ENCODE results near the gene STK10.

STK10 gene

DNA sequence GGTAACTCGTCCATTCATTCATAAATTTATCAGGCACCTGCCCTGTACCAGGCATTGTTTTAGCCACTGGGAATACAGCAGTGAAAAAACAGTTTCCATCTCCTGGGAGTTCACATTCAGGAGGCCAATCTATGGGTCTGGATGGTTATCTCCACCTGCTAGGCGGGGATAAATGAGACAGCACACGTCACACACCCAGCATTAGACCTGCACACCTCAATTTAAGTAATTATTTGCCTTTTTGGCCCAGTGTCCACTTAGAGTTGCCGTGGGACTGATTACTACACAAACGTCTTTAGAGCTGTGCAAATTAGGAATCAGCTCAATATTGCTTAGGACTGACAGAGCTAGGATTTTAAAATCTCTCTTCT, 46.1 kb downstream of the STK10 start:
- no peak for DNase-seq

DNA sequence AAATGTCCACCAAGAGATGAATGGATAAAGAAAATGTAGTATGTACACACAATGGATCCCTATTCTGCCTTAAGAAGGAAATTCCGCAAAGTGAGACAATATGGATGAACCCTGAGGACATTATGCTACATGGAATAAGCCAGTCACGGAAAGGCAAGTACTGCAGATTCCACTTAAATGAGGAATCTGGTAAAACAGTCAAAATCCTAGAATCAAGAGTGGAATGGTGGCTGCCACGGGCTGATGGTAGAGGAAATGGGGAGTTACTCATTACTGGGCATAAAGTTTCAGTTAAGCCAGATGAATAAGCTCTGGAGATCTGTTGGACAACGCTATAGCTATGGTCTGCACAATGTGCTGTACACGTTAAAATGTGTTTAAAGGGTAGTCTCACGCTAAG, 47.2 kb downstream of the STK10 start:
- DNase-seq, result no peak

DNA sequence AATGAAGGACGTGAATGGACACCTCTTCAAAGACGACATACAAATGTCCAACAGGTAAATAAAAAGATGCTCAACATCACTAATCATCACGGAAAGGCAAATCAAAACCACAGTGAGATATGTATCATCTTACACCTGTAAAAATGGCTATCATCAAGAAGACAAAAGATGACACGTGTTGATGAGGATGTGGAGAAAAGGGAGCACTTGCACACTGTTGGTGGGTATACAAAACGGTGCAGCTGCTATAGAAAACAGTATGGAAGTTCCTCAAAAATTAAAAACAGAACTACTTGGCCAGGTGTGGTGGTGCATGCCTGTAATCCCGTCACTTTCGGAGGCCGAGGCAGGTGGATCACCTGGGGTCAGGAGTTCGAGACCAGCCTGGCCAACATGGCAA, 47.9 kb downstream of the STK10 start:
- no peak for DNase-seq

DNA sequence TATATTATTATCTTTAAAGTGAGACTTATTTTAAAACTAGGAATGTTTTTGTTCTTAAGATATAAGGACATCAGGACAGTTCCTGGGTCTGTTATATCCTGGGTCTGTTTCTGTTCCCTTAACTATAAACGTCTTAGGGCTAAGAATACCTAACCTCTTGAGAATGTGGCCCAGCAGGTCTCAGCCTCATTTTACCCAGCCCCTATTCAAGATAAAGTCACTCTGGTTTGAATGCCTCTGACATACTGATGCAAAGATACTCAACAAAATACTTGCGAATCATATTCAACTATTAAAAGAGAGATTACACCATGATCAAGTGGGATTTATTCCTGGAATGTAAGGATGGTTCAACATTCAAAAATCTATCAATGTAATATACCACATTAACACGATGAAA, 51.0 kb downstream of the STK10 start:
- no peak for DNase-seq

DNA sequence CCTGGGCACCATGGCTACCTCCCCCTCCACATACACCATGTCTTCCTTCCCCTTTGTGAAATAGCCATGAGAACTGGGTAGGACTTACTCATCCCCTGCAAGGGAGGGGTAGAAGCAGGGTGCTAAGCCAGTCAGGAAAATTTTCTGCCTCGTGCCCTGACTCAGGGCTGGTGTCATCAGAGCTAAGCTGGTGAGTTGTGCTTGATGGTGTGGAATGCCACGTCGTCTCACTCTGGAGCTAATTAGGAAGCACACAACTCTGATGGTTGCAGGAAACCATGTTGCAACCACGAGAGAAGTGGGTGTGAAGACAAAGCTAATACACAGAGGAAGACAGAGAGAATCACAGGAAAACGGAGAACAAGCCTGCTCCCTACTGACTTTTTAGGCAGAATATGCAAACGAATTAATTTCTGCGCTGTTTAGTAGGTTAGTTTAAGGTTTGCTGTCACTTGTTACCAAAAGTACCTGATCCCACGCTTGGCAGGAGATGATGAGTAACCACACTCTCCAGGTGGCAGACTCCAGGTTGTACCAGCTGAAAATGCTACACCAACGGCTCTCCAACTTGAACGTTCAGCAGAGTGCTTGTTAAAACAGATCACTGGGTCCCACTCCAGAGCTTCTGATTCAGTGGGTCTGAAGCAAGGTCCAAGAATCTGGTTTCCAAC, 54.5 kb downstream of the STK10 start:
- no peak for DNase-seq

DNA sequence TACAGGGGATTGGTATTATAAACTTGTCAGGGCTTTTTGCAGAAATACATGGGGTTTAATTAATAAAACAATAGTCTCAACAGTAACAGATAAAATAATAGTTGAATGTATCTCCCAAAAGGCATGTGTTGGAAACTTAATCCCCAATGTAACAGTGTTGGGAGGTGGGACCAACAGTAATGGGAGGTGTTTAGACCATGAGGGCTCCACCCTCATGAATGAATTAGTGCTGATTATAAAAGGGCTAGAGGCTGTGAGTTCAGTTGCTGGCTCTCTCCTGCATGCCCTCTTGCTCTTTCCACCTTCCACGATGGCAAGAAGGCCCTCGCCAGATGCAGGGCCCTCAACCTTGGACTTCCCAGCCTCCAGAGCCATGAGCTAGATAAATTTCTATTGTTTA, 56.3 kb downstream of the STK10 start:
- no peak for DNase-seq

DNA sequence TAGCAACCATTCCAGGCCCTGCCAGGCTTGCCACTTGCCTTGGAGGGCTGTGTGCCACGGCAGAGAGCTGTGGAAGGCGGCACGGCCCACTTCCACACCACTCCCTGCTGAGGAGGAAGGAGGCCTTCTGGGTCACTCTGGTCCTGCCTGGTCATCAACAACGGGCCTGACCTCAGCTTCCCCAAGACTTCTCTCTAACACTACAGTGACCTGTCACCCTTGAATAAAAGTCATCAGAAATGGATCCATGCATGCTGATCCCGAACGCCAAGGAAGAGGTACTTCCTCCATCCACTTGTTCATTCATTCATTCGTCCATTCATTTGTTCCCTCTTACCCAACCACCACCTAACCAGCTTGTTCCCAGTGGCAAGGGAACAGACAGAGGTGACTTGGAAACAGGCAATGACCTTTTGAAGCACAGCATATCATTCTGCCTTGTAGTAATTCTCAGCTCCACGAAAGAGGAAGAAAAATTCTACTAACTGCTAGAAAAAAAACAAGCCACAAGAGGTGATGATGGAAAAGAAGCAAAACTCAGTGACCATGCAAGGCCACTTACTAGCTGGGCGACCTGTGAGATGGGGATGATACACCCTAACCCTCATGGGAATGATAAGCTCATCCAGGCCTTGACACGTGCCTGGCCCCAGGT, 58.6 kb downstream of the STK10 start:
- no peak for DNase-seq

DNA sequence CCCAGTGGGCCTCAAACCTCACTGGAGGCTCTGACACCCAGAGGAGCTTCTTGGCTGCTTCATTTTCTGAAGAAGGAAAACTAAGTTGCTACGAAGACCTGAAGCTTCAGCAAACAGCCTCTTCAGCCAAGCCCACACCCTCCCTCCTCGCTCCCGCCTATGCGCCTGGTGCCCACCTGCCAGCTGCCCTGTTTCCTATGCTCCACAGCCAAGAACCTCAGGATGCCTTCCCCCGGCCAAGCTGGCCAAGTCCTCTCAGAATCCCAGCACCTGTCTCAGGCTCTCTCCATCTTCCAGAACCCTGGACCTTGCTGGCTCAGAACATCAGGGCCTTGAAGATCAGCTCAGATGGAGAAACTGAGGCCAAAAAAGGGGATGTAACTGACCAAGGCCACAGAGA, 60.4 kb downstream of the STK10 start:
- DNase-seq, result no peak

DNA sequence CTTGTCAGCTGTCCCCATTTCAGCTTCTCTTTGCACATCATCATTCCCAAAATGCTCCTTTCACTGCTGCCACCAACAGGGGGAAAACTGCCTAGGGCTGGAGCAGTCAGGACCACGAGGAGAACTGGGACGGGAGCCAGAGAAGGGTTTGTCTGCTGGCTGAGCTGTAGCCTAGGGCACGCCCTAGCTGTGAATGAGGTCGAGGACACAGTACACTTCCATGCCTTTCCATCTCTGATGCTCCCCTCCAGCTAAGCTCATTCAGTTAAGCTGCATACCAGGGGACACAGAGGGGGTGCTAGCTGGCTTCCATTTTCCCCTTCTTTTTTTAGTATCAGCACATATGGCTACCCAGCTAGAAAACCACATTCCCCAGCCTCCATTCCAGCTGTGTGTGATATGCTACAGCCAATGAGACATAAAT, 64.7 kb downstream of the STK10 start:
- DNase-seq, result peak; percentile 83

DNA sequence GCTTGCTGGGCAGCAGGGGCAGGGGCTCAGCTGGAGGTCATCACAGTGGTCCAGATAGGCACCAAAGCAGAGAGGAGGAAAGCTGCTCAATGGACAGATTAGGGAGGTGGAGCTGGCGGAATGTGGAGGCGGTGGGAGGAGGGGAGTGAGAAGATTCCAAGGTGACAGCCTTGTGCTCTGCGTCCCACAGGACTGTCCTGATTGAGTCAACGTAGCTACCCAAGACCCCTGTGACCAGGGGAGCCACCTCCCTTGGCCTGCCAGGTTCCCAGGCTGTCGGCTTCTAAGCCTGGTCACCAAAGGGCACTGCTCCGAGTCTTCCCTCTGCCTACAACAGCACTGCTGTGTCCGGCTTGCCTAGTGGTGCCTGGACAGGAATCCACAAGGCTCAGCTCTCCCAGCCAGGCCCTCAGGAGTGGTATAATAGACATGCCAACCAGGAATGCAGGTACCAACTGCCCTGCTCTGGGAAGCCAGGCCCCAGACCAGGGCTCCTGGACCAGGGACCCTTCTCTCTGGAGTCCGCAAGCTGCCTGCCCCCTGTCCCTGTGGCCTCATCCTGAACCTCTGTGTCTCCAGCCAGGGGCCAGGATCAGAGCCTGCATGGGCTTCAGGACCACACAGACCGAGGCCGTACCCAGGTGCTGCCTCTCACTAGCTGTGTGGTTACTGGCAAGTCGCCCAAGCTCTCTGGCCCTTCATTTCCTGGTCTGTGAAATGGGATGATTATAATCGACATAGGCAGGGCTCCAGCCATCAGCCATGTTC, 67.9 kb downstream of the STK10 start:
- DNase-seq, result no peak

DNA sequence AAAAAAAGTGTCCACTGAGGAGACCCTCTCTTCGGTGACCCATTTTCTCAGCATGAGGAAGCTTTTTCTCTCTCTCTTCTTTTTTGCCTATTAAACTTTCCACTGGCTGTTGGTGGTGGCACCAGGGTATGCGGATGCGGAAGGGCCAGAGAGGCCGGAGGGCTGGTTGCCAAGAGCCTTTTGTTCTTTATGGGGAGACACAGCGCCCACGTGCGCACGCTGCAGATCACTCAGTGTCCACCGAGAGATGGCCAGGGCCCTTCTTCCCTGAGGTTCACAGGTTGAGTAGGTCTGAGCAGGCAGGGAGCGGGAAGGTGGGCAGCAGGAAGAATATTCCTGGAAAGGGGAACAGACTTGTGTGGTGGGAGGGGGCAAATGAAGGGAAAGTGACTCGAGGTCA, 69.1 kb downstream of the STK10 start:
- no peak for DNase-seq

DNA sequence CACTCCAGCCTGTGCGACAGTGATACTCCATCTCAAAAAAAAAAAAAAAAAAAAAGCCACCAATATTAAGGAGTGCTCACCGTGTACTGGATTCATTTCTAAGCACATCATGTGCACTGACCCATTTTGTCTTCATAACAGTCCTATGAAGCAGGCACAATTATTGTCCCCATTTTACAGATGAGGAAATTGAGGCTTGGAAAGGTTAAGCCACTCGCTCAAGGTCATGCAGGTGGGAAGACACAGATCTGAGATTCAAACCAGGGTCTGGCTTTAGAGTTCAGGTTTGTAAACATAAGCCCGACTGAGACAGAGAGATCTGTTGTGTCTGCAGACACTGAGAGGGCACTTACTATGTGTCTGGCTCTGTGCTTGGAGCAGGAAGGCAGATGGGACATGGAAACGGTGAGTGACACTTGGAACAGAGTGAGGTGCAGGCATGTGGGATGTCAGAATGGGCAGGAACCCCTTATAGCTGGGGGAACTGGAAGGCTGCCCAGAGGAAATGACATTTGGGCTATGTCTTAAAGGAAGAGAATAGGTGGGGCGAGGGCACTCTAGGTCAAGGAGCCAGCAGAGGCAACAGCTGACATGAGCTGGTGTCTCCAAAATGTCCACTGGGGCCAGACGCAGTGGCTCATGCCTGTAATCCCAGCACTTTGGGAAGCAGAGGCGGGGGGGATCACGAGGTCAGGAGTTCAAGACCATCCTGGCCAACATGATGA, 69.9 kb downstream of the STK10 start:
- DNase-seq, result no peak

DNA sequence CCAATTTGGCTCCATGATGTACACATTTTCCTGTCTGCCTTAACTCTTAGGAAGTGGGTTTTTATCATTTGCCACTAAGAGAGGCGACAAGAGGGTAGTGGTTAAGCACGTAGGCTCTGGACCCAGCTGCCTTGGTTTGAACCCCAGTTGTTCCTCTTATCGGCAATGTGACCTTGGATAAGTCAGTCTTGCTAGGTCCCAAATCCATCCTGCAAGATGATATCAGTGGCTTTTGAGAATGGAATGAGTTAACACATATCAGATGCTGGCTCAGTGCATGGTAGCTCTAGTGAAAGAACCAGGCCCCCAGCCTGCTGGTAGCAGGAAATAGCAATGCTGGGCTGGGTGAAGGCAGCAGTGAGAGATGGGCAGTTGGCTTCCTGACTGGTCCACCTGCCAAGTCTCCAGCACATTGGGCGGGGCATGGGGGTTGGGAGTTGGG, 72.5 kb downstream of the STK10 start:
- DNase-seq, result no peak

DNA sequence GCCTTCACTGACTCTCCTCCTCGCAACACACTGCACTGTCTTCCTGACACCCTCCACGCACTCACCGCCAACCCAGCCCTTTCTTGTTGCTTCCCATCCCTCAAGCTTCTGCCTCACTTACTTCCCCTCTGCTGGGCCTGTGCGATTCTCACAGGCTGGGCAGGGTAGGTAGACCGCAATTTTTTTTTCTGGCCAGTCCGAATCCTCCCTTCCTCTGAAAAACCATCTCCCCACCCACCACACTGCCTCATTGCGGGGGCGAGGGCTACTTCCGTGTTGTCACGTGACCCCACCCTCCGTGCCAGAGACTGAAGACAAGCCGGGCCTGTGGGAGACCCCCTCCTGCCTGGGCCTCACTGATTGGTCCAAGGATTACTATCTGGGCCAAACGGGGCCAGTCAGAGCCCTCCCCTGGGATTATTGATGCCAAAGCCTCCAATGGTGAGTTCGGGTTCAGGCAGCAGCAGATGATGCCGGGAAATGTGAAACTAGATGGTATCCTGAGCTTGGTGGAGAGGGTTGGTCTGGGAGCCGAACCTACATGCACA, 73.1 kb downstream of the STK10 start:
- no peak for DNase-seq

DNA sequence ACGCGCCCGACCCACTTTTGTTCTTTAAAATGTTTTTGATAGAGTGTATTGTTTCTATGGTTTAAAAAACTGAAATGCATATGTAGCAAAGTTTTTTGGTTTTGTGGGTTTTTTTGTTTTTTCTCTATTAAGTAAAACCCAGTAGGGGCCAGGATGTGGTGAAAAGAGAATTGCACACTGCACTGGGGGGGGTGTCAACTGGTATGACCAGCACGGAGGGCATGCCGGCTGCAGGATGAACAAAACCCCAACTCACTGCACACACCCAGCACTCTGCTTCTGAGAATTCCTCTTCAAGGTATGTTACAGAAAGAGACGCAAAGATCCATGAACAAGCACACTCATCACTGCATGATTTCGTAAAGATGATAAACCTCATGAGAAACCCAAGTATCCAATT, 75.0 kb downstream of the STK10 start:
- no peak for DNase-seq

DNA sequence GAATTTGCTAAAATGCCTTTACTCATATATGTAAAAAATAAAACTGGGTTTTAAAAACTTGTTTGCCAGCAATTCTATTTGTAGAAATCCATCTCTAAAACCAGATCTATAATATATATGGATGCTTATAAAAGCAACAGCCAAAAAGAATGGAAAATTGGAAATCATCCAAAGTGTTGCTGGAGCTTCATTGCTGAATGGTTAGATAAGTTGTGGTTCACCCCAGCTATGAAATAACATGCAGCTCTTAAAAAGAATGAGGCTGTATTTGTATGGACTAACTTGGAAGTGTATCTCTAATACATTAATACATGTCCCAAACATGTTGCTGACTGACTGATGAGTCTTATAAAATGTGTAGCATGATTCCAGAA, 76.2 kb downstream of the STK10 start:
- no peak for DNase-seq

DNA sequence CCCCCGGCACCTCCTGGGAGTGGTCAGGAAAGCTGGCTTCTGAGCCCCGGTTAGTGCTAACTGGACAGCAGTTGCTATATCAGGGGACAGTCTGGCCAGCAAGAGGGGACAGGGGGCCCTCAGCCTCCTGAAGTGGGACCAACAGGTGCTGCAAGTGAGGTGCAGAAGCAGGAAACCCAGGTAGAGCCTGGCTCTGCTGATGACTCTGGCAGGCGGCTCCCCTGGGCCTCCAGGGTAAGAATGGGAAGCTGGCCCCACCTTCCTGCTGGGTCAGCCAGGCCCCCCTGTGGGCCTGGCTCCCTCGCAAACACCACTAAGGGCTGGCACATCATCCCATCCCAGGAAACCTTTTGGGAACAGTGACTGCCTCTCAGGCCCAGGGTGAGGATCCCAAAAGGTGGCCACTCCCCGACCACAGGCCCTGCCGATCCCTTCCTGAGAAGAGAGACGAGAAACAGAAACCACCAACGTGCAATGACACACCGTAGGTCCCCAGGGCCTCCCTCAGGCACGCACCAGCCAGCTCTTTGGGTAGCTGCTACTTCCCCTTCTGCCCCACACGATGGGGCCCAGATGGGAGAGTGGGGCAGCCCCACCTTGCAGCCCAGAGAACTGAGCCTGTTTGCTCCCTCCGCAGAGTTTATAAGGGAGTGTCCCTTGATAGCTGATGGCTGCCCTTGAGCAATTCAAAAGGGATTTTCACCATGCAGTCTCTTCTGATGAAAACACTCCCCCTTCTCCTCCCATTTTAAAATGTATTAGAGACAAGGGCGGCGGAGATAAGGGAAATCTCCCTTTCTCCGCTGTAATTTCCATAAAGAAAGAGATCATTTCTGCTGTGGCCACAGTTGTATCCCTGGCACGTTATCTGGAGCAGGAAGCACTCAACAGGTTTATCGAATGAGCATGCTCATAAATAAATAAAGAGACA, 76.8 kb downstream of the STK10 start:
- no peak for DNase-seq

DNA sequence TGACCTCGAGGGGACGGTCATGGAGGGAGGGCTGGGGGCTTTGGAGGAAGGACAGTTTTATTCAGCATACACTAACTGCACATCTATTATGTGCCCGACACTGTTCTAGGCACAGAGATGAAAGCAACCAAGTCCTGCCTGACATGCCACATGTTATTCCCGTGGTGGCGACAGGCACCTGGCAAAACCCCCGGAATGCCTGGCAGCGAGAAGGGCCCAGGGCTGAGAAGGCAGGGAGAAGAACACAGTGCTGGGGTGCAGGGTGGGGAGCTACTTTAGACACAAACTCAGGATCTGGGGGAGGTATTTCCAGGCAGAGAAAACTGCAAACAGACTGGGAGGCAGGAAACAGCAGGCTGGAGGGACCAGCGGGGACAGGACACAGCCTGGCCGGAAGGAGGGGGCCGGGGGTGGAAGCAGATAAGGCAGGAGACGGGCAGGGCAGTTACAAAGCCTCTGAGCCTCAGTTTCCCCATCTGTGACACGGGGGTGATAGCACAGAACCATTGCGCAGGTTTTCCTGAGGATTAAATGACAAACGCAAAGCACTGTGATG, 77.7 kb downstream of the STK10 start:
- no peak for DNase-seq

DNA sequence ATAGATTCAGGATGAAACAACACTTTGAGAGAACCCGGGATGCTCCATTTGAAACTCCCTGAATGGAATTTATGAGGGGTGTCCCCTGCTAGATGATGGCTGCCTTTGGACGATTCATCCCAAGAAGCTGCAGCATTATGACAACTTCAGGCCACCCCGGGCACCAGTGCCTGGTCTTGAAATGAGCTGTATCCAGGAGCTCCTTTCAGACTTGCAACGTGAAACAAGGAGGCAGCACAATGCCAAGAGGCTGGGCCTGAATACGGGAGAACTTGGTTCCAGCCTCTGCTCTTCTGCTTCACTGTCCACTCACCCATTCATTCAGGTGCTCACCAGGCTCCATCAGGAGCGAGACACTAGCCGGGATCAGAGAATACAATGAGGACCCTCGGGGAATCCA, 78.3 kb downstream of the STK10 start:
- no peak for DNase-seq

DNA sequence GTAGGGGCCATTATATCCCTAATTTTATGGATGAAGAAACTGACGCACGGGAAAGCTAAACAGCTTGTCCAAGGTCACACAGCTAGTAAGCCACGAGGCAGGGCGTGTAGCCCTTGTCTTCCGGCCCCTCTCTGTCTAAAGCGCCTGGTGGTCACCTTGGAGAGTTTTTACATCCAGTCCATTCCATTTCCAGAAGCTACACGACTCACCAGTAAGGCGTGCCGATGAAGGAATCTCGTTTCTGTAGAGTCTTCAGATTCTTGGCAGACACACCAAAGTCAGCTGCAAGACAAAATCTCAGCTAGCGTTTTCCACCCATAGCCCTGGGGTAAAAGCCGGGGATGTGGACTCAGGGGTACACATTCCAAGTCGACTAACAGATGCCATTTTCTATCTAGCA, 80.5 kb downstream of the STK10 start:
- no peak for DNase-seq

DNA sequence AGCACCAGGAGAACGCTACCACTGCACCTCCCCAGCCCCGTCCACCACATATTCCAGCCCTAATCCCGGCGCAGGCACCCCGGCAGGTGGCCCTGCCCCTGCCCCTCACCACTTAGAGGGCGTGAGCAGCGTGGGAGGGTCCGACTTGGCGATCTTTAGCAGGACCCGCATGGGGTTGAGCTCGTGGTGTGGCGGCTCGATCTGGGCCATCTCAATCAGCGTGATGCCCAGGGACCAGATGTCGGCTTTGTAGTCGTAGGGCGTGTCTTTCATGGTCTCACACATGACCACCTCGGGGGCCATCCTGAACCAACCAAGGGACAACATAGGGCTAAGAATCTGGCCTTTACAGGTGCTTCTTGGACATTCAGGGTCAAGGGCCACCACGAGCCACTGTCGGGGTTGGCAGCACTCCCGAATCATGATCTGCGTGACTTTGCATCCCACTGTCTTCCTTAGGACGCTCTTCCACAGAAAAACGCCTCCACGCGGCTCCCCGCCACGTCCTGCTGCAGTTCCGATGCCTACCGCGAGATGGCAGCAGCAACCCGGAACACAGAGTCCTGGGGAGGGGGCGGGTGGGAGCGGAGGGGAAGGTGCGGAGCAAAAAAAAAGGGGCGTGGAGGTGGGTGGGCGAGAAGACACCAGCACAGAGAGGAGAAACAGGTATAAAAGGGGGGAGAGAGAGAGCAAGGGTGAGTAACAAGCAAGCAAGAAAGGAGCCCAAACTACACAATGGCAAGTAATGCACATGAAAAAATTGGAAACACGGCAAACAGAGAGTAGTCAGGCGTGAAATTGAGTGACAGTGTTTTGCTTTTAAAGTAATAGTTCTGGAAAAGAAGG, 81.3 kb downstream of the STK10 start:
- DNase-seq, result peak; percentile 55

Measured in midbrain (tissue), 1 donor.